Neuronal stem cell (in vitro differentiated cells): ENCODE results near the gene RNU1-2.
A peak's percentile ranks its signal among the peaks of the same experiment; 100 is the strongest.
"Not testable (repeated sequence)": the region's sequence is repeated elsewhere in the genome, so short reads cannot be mapped to it uniquely, and the experiment has no call there.

Experiments used
- DNase-seq: peaks from one replicate; pipeline ENCODE4 v3.0.0-alpha.2; 2013; ENCODE audit warnings: low spot score
- H2AFZ ChIP-seq: one replicate; pipeline ENCODE4 v1.6.1; 2013; ENCODE audit warnings: mild to moderate bottlenecking, low read length, inconsistent platforms
- H2AK5ac ChIP-seq: 2 replicates; pipeline ENCODE4 v1.6.1; 2013; ENCODE audit warnings: low read depth, mild to moderate bottlenecking, inconsistent platforms, low read length, moderate library complexity, mixed read lengths
- H2BK120ac ChIP-seq: 2 replicates; pipeline ENCODE4 v1.6.1; 2013; ENCODE audit warnings: low read depth, mild to moderate bottlenecking, inconsistent platforms, low read length, moderate library complexity, mixed read lengths
- H2BK12ac ChIP-seq: one replicate; pipeline ENCODE4 v1.6.1; 2013; ENCODE audit warnings: low read length, inconsistent platforms
- H2BK15ac ChIP-seq: 2 replicates; pipeline ENCODE4 v1.6.1; 2013; ENCODE audit warnings: mild to moderate bottlenecking, low read length, inconsistent platforms, mixed read lengths
- H2BK5ac ChIP-seq: one replicate; pipeline ENCODE4 v1.6.1; 2013; ENCODE audit warnings: inconsistent platforms, mild to moderate bottlenecking, low read length, moderate library complexity
- H3K14ac ChIP-seq: one replicate; pipeline ENCODE4 v1.6.1; 2013; ENCODE audit warnings: low read length, inconsistent platforms
- H3K18ac ChIP-seq: 2 replicates; pipeline ENCODE4 v1.6.1; 2013; ENCODE audit warnings: low read length, inconsistent platforms
- H3K23ac ChIP-seq: 2 replicates; pipeline ENCODE4 v1.6.1; 2013; ENCODE audit warnings: low read depth, mild to moderate bottlenecking, mixed read lengths, low read length, inconsistent platforms; ENCODE audit not compliant: poor library complexity
- H3K27ac ChIP-seq: replicated peaks from 3 replicates; pipeline ENCODE4 v1.5.1; 2013; ENCODE audit warnings: low read length, inconsistent platforms
- H3K27me3 ChIP-seq, 3 experiments: 2 replicates each; pipeline ENCODE4 v1.6.1; 2013; ENCODE audit warnings: low read length in 3 of 3, mild to moderate bottlenecking in 2 of 3, inconsistent platforms in 1 of 3, low read depth in 1 of 3, mixed read lengths in 1 of 3, moderate library complexity in 1 of 3; ENCODE audit not compliant: control insufficient read depth in 3 of 3, insufficient read depth in 3 of 3
- H3K36me3 ChIP-seq, 2 donors: replicated peaks in 1 of 2; 2 replicates each; pipeline ENCODE4 v1.6.1; 2013; ENCODE audit warnings: low read length in 2 of 2; ENCODE audit not compliant: control insufficient read depth in 2 of 2, insufficient read depth in 2 of 2
- H3K4ac ChIP-seq: 2 replicates; pipeline ENCODE4 v1.6.1; 2013; ENCODE audit warnings: inconsistent platforms, mild to moderate bottlenecking, low read length, moderate library complexity
- H3K4me1 ChIP-seq, 2 donors: 1 replicate in 1 of 2; 2 replicates in 1 of 2; pipeline ENCODE4 v1.6.1; 2013; ENCODE audit warnings: low read length in 2 of 2, low read depth in 1 of 2; ENCODE audit not compliant: control insufficient read depth in 2 of 2, insufficient read depth in 1 of 2
- H3K4me2 ChIP-seq: one replicate; pipeline ENCODE4 v1.6.1; 2013; ENCODE audit warnings: mild to moderate bottlenecking, low read length, inconsistent platforms; ENCODE audit not compliant: insufficient read depth, poor library complexity, severe bottlenecking
- H3K4me3 ChIP-seq, 2 donors: 2 replicates each; pipeline ENCODE4 v1.5.1; 2013; ENCODE audit warnings: low read length in 2 of 2, mild to moderate bottlenecking in 2 of 2, inconsistent platforms in 1 of 2, moderate library complexity in 1 of 2
- H3K79me1 ChIP-seq: one replicate; pipeline ENCODE4 v1.6.1; 2013; ENCODE audit warnings: low read depth, mild to moderate bottlenecking, inconsistent platforms, low read length, moderate library complexity
- H3K9ac ChIP-seq: one replicate; pipeline ENCODE4 v1.6.1; 2013; ENCODE audit warnings: mild to moderate bottlenecking, low read depth, low read length, inconsistent platforms; ENCODE audit not compliant: poor library complexity
- H3K9me3 ChIP-seq, 2 donors: replicated peaks in 1 of 2; 2 replicates each; pipeline versions ENCODE3 to v1.6.1; 2013; ENCODE audit warnings: low read length in 2 of 2, mild to moderate bottlenecking in 2 of 2, inconsistent platforms in 1 of 2, low read depth in 1 of 2, mixed read lengths in 1 of 2, moderate library complexity in 1 of 2; ENCODE audit not compliant: control insufficient read depth in 2 of 2, insufficient read depth in 1 of 2
- H4K8ac ChIP-seq: one replicate; pipeline ENCODE4 v1.6.1; 2013; ENCODE audit warnings: low read depth, mild to moderate bottlenecking, inconsistent platforms, low read length, moderate library complexity
- H4K91ac ChIP-seq: one replicate; pipeline ENCODE4 v1.6.1; 2013; ENCODE audit warnings: low read length, low read depth, mild to moderate bottlenecking, inconsistent platforms; ENCODE audit not compliant: poor library complexity
- WGBS, 2 donors: extraction: QIAGEN DNeasy Blood & Tissue Kit; methylation state at CpG; one replicate each; pipeline ENCODE4 v1.1.7; 2013; ENCODE audit warnings: missing lambda C conversion rate in 2 of 2, mixed read lengths in 1 of 2; ENCODE audit not compliant: insufficient read length in 2 of 2, insufficient replicate concordance in 1 of 2; ENCODE audit errors: extremely low coverage in 2 of 2; 5-methylcytosine and 5-hydroxymethylcytosine counted together

Gene RNU1-2

GRCh38 chr1:16899020-16899419 is 3.2 kb downstream of the RNU1-2 start:
- DNase-seq, H4K91ac ChIP-seq, H3K27me3 ChIP-seq, H3K4ac ChIP-seq, H3K36me3 ChIP-seq, H3K4me1 ChIP-seq, H3K14ac ChIP-seq, H2BK5ac ChIP-seq, H3K4me3 ChIP-seq, H2BK15ac ChIP-seq, H3K79me1 ChIP-seq, H3K9ac ChIP-seq, H3K4me2 ChIP-seq, H2AFZ ChIP-seq, H3K18ac ChIP-seq, H2AK5ac ChIP-seq, H3K27ac ChIP-seq, H3K23ac ChIP-seq, H4K8ac ChIP-seq, H2BK12ac ChIP-seq, H3K9me3 ChIP-seq, H2BK120ac ChIP-seq: not testable (repeated sequence)
- WGBS, 2 donors, result no CpG with 5 or more reads among the region's 2 CpGs

GRCh38 chr1:16900751-16901150 is 5.0 kb downstream of the RNU1-2 start:
- Histone ChIP-seq H3K36me3 (no peaks in the 10 kb centered on the region), H3K18ac (no peak overlapping the region), H3K4ac (no peak overlapping the region), H2BK12ac (no peak overlapping the region), H3K27ac (no peak overlapping the region), H3K4me3 (no peak overlapping the region), H3K14ac (no peak overlapping the region), H3K9ac (no peak overlapping the region), H3K27me3 (no peaks in the 10 kb centered on the region), H3K9me3 (no peaks in the 10 kb centered on the region), H4K8ac (no peak overlapping the region), H2BK120ac (no peak overlapping the region), H3K23ac (no peak overlapping the region), H3K4me2 (no peak overlapping the region), H2BK15ac (no peak overlapping the region), H3K79me1 (no peaks in the 10 kb centered on the region), H2BK5ac (no peak overlapping the region), H2AFZ (peak overlapping the region; percentile 49), H2AK5ac (no peak overlapping the region), H4K91ac (no peak overlapping the region), H3K4me1 (peaks cover 2 to 4% of the 10 kb centered on the region in 2 donors)
- DNase-seq, result no peak
- no CpG with 5 or more reads among the region's 2 CpGs for WGBS, 2 donors

GRCh38 chr1:16901371-16901770 is 5.6 kb downstream of the RNU1-2 start:
- not testable (repeated sequence) for H2BK12ac ChIP-seq, H3K23ac ChIP-seq, H2AK5ac ChIP-seq, H2BK120ac ChIP-seq, H2BK15ac ChIP-seq, DNase-seq, H3K4me1 ChIP-seq, H3K14ac ChIP-seq, H3K4me2 ChIP-seq, H2BK5ac ChIP-seq, H2AFZ ChIP-seq, H3K79me1 ChIP-seq, H3K9me3 ChIP-seq, H3K27ac ChIP-seq, H3K27me3 ChIP-seq, H4K8ac ChIP-seq, H3K4me3 ChIP-seq, H3K18ac ChIP-seq, H4K91ac ChIP-seq, H3K36me3 ChIP-seq, H3K9ac ChIP-seq, H3K4ac ChIP-seq
- WGBS, 2 donors, result no CpG with 5 or more reads among the region's 2 CpGs

- DNase-seq, result no peak
These were observed 7.3 kb downstream of the RNU1-2 start for GRCh38 chr1:16903054-16903453.

More at GRCh38 chr1:16903054-16903453, 7.3 kb downstream of the RNU1-2 start:
- H3K27me3 ChIP-seq, result no peaks in the 10 kb centered on the region
- WGBS, 2 donors, result no CpG with 5 or more reads among the region's 2 CpGs
- no peak overlapping the region for H3K14ac ChIP-seq
- H3K23ac ChIP-seq, result no peak overlapping the region
- no peak overlapping the region for H4K8ac ChIP-seq
- H2AK5ac ChIP-seq, result no peak overlapping the region
- H2AFZ ChIP-seq, result peak overlapping the region; percentile 59
- peaks cover 5 to 8% of the 10 kb centered on the region in 2 donors for H3K9me3 ChIP-seq
- no peak overlapping the region for H2BK120ac ChIP-seq
- H3K4me3 ChIP-seq, result no peak overlapping the region
- H3K18ac ChIP-seq, result no peak overlapping the region
- no peaks in the 10 kb centered on the region for H3K79me1 ChIP-seq
- no peak overlapping the region for H2BK5ac ChIP-seq
- H3K36me3 ChIP-seq, result no peaks in the 10 kb centered on the region
- peak overlapping the region; percentile 16 for H3K27ac ChIP-seq
- H4K91ac ChIP-seq, result no peak overlapping the region
- no peak overlapping the region for H3K4ac ChIP-seq
- H3K4me1 ChIP-seq, result peaks cover 1 to 7% of the 10 kb centered on the region in 2 donors
- no peak overlapping the region for H2BK12ac ChIP-seq
- no peak overlapping the region for H3K9ac ChIP-seq
- H3K4me2 ChIP-seq, result no peak overlapping the region
- no peak overlapping the region for H2BK15ac ChIP-seq
